AG04450 (cell line): ENCODE measurements around the gene VEGFB. TPM values are rescaled to one million over a fixed set of nuclear protein-coding genes. Genes with fewer than 3 reads are reported as not detected.

Experiments used
- CTCF ChIA-PET: fragments of 300-600, 350-600 bp; formaldehyde crosslinking; extraction: SDS; loops from one replicate; lab custom pipeline; 2022; ENCODE audit warnings: antibody characterized with exemption, inconsistent platforms; lab: Charles Lee
- POLR2A ChIA-PET: fragments of 350-600 bp; formaldehyde crosslinking; extraction: SDS; loops from one replicate; lab custom pipeline; 2021; ENCODE audit warnings: antibody characterized with exemption, inconsistent platforms; lab: Yijun Ruan, JAX
- DNase-seq: peaks from one replicate; pipeline ENCODE4 v3.0.0-alpha.2; 2011; ENCODE audit warnings: low read depth, low spot score
- H3K27ac ChIP-seq: one replicate; pipeline ENCODE4 v1.5.1; 2012; ENCODE audit warnings: low read depth, low read length, control low read depth
- H3K27me3 ChIP-seq: one replicate; pipeline ENCODE4 v1.6.0; 2012; ENCODE audit warnings: low read length; ENCODE audit not compliant: control insufficient read depth, insufficient read depth
- H3K4me3 ChIP-seq: 2 replicates; pipeline ENCODE4 v1.5.1; 2011; ENCODE audit warnings: mild to moderate bottlenecking, low read depth, low read length, control low read depth
- H3K9me3 ChIP-seq: 2 replicates; pipeline ENCODE4 v1.5.1; 2012; ENCODE audit warnings: low read length; ENCODE audit not compliant: control insufficient read depth, insufficient read depth
- CTCF ChIP-seq: IDR thresholded peaks from 2 replicates; pipeline ENCODE4 v1.5.1; 2011; ENCODE audit warnings: low read depth, low read length, control low read depth, inconsistent platforms
- polyA plus RNA-seq: library from polyadenylated mRNA; depleted of rRNA; stranded (reverse); fragments of >200 nt; gene quantifications from 2 replicates; pipeline ENCODE4 v1.2.3, GENCODE V29; 2011

Gene VEGFB
- polyA plus RNA-seq, 1 experiment = 11.8 TPM

- POLR2A ChIA-PET = interaction anchor here (1.4 to 1.5 kb wide), 2 partner anchors 10 to 17 kb away, joined by 8 to 11 read pairs; no protein-coding TSS in a partner anchor
These were observed 18.7 kb downstream of the VEGFB start for GRCh38 chr11:64253043-64253442.

GRCh38 chr11:64253481-64253880 is 19.1 kb downstream of the VEGFB start:
- no peak for TF ChIP-seq CTCF
- ChIA-PET CTCF (interaction anchor here (1.0 to 1.3 kb wide), 2 partner anchors 49 to 51 kb away, joined by 3 to 4 read pairs; no protein-coding TSS in a partner anchor), POLR2A (no interaction called here)
- Histone ChIP-seq H3K27ac (no peak overlapping the region), H3K27me3 (no peaks in the 10 kb centered on the region), H3K4me3 (no peak overlapping the region), H3K9me3 (no peaks in the 10 kb centered on the region)
- DNase-seq = no peak

More at GRCh38 chr11:64253043-64253442, 18.7 kb downstream of the VEGFB start:
- peak overlapping the region; percentile 77 for H3K4me3 ChIP-seq
- H3K9me3 ChIP-seq = no peaks in the 10 kb centered on the region
- H3K27me3 ChIP-seq = no peaks in the 10 kb centered on the region
- TF ChIP-seq CTCF = no peak
- no peak for DNase-seq
- H3K27ac ChIP-seq = no peak overlapping the region
- CTCF ChIA-PET = interaction anchor here (1.0 to 3.9 kb wide), 6 partner anchors 10 to 102 kb away, joined by 3 to 50 read pairs (median 10); partner anchors contain the start of gene CATSPERZ

GRCh38 chr11:64254326-64254725 is 19.9 kb downstream of the VEGFB start:
- Histone ChIP-seq H3K27me3 (no peaks in the 10 kb centered on the region), H3K27ac (no peak overlapping the region), H3K4me3 (no peak overlapping the region), H3K9me3 (no peaks in the 10 kb centered on the region)
- ChIA-PET CTCF (interaction anchor here (1.0 to 1.3 kb wide), 2 partner anchors 50 kb away, joined by 3 to 4 read pairs; no protein-coding TSS in a partner anchor), POLR2A (no interaction called here)
- no peak for TF ChIP-seq CTCF
- no peak for DNase-seq

- no peak overlapping the region for H3K27ac ChIP-seq
- no peak overlapping the region for H3K4me3 ChIP-seq
- POLR2A ChIA-PET = interaction anchor here (1.4 kb wide), 1 partner anchor 10 kb away, joined by 9 read pairs; no protein-coding TSS in a partner anchor
- no peaks in the 10 kb centered on the region for H3K27me3 ChIP-seq
- DNase-seq = no peak
- no peak for TF ChIP-seq CTCF
- no peaks in the 10 kb centered on the region for H3K9me3 ChIP-seq
- CTCF ChIA-PET = no interaction called here
These were observed 21.0 kb downstream of the VEGFB start for GRCh38 chr11:64255135-64256128.
